HEK293T (cell line): ENCODE results near the gene CCN5.

Source experiments
- CTCF ChIA-PET: fragments of 350-600 bp; formaldehyde crosslinking; extraction: SDS; loops from one replicate; lab custom pipeline; 2021; ENCODE audit warnings: antibody characterized with exemption, inconsistent platforms; lab: Yijun Ruan, JAX
- POLR2A ChIA-PET: fragments of 350-600 bp; formaldehyde crosslinking; extraction: SDS; loops from one replicate; lab custom pipeline; 2020; ENCODE audit warnings: antibody characterized with exemption, inconsistent platforms; lab: Yijun Ruan, JAX
- DNase-seq: peaks from one replicate; pipeline ENCODE4 v3.0.0; 2012; ENCODE audit warnings: mixed read lengths; ENCODE audit errors: extremely low spot score
- ARNT ChIP-seq: fragments of 450-650 bp; IDR thresholded peaks from 2 replicates; pipeline ENCODE4 v1.6.1; 2017; ENCODE audit warnings: mild to moderate bottlenecking
- BHLHE40 ChIP-seq: fragments of 450-650 bp; IDR thresholded peaks from 2 replicates; pipeline ENCODE4 v1.6.1; 2016; ENCODE audit warnings: mild to moderate bottlenecking, moderate library complexity, borderline replicate concordance
- CTBP1 ChIP-seq: fragments of 450-650 bp; IDR thresholded peaks from 2 replicates; pipeline ENCODE4 v1.6.1; 2016; ENCODE audit warnings: borderline replicate concordance
- ELF4 ChIP-seq: fragments of 450-650 bp; IDR thresholded peaks from 2 replicates; pipeline ENCODE4 v1.6.1; 2017; ENCODE audit warnings: antibody characterized with exemption
- FOXA1 ChIP-seq: fragments of 450-650 bp; IDR thresholded peaks from 2 replicates; pipeline ENCODE4 v1.6.1; 2016; ENCODE audit warnings: mild to moderate bottlenecking
- FOXK2 ChIP-seq: fragments of 450-650 bp; IDR thresholded peaks from 2 replicates; pipeline ENCODE4 v1.6.1; 2016; ENCODE audit warnings: mild to moderate bottlenecking
- FOXM1 ChIP-seq: fragments of 450-650 bp; IDR thresholded peaks from 2 replicates; pipeline ENCODE4 v1.6.1; 2017; ENCODE audit warnings: mild to moderate bottlenecking, borderline replicate concordance
- HDGF ChIP-seq: fragments of 450-650 bp; IDR thresholded peaks from 2 replicates; pipeline ENCODE4 v1.6.1; 2017; ENCODE audit warnings: antibody characterized with exemption, borderline replicate concordance
- L3MBTL2 ChIP-seq: fragments of 450-650 bp; conservative IDR thresholded peaks from 2 replicates; pipeline ENCODE4 v1.6.1; 2016; ENCODE audit warnings: mild to moderate bottlenecking
- LEF1 ChIP-seq: fragments of 450-650 bp; IDR thresholded peaks from 2 replicates; pipeline ENCODE4 v1.6.1; 2017; ENCODE audit warnings: mild to moderate bottlenecking, borderline replicate concordance
- NFRKB ChIP-seq: fragments of 450-650 bp; IDR thresholded peaks from 2 replicates; pipeline ENCODE4 v1.6.1; 2016; ENCODE audit warnings: mild to moderate bottlenecking, moderate library complexity
- SP1 ChIP-seq: fragments of 450-650 bp; IDR thresholded peaks from 2 replicates; pipeline ENCODE4 v1.6.1; 2017
- SUZ12 ChIP-seq: fragments of 450-650 bp; IDR thresholded peaks from 2 replicates; pipeline ENCODE4 v1.6.1; 2016; ENCODE audit warnings: mild to moderate bottlenecking
- TARDBP ChIP-seq: fragments of 450-650 bp; IDR thresholded peaks from 2 replicates; pipeline ENCODE4 v1.6.1; 2016
- ZNF384 ChIP-seq: fragments of 450-650 bp; IDR thresholded peaks from 2 replicates; pipeline ENCODE4 v1.6.1; 2016
- TF ChIP-seq, protein P1 (sequence below): fragments of 450-650 bp; IDR thresholded peaks from 2 replicates; pipeline ENCODE4 v1.6.1; 2016

Gene CCN5

GRCh38 chr20:44747166-44748004 lies 32.2 kb downstream of the CCN5 start:
- ChIA-PET CTCF (interaction anchor here (0.7 to 2.4 kb wide), 10 partner anchors 9 to 349 kb away, joined by 3 to 12 read pairs (median 4); no protein-coding TSS in a partner anchor), POLR2A (interaction anchor here (0.6 to 1.4 kb wide), 4 partner anchors 61 to 213 kb away, joined by 3 read pairs; partner anchors contain the start of genes TOMM34 and YWHAB)
- peak; percentile 84 for DNase-seq
- TF ChIP-seq ZNF384: no peak
- no peak for TF ChIP-seq NFRKB
- no peak for TF ChIP-seq BHLHE40
- no peak for TF ChIP-seq CTBP1
- no peak for TF ChIP-seq FOXA1
- no peak for TF ChIP-seq FOXM1
- TF ChIP-seq, protein P1, sequence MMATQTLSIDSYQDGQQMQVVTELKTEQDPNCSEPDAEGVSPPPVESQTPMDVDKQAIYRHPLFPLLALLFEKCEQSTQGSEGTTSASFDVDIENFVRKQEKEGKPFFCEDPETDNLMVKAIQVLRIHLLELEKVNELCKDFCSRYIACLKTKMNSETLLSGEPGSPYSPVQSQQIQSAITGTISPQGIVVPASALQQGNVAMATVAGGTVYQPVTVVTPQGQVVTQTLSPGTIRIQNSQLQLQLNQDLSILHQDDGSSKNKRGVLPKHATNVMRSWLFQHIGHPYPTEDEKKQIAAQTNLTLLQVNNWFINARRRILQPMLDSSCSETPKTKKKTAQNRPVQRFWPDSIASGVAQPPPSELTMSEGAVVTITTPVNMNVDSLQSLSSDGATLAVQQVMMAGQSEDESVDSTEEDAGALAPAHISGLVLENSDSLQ: no peak
- TF ChIP-seq L3MBTL2: no peak
- TF ChIP-seq ELF4: no peak
- TF ChIP-seq FOXK2: no peak
- TF ChIP-seq HDGF: no peak
- no peak for TF ChIP-seq TARDBP
- TF ChIP-seq LEF1: no peak
- TF ChIP-seq SUZ12: no peak
- TF ChIP-seq ARNT: no peak
- no peak for TF ChIP-seq SP1

GRCh38 chr20:44748005-44748370 lies 32.8 kb downstream of the CCN5 start:
- ChIA-PET CTCF (interaction anchor here (0.7 to 2.4 kb wide), 7 partner anchors 9 to 144 kb away, joined by 3 to 12 read pairs (median 4); no protein-coding TSS in a partner anchor), POLR2A (interaction anchor here (0.6 to 1.0 kb wide), 2 partner anchors 119 to 212 kb away, joined by 3 read pairs; partner anchors contain the start of gene TOMM34)
- no peak for DNase-seq
- no peak for TF ChIP-seq FOXA1
- no peak for TF ChIP-seq SP1
- TF ChIP-seq ARNT: no peak
- TF ChIP-seq NFRKB: no peak
- TF ChIP-seq L3MBTL2: no peak
- TF ChIP-seq FOXK2: no peak
- no peak for TF ChIP-seq SUZ12
- no peak for TF ChIP-seq CTBP1
- no peak for TF ChIP-seq LEF1
- TF ChIP-seq, protein P1: no peak
- TF ChIP-seq TARDBP: no peak
- TF ChIP-seq HDGF: no peak
- no peak for TF ChIP-seq FOXM1
- no peak for TF ChIP-seq ELF4
- TF ChIP-seq BHLHE40: no peak
- TF ChIP-seq ZNF384: no peak

DNA sequence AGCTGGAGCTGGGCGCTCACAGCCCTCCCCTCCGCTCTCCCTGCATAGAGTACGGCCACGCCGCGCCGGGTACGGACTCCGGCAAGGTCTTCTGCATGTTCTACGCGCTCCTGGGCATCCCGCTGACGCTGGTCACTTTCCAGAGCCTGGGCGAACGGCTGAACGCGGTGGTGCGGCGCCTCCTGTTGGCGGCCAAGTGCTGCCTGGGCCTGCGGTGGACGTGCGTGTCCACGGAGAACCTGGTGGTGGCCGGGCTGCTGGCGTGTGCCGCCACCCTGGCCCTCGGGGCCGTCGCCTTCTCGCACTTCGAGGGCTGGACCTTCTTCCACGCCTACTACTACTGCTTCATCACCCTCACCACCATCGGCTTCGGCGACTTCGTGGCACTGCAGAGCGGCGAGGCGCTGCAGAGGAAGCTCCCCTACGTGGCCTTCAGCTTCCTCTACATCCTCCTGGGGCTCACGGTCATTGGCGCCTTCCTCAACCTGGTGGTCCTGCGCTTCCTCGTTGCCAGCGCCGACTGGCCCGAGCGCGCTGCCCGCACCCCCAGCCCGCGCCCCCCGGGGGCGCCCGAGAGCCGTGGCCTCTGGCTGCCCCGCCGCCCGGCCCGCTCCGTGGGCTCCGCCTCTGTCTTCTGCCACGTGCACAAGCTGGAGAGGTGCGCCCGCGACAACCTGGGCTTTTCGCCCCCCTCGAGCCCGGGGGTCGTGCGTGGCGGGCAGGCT lies 35.1 kb downstream of the CCN5 start:
- CTCF ChIA-PET: no interaction called here
- DNase-seq: no peak
- TF ChIP-seq LEF1: no peak
- TF ChIP-seq HDGF: no peak
- TF ChIP-seq ZNF384: no peak
- TF ChIP-seq BHLHE40: no peak
- no peak for TF ChIP-seq TARDBP
- TF ChIP-seq SUZ12: no peak
- TF ChIP-seq NFRKB: no peak
- no peak for TF ChIP-seq SP1
- no peak for TF ChIP-seq FOXK2
- no peak for TF ChIP-seq CTBP1
- no peak for TF ChIP-seq FOXA1
- no peak for TF ChIP-seq L3MBTL2
- TF ChIP-seq FOXM1: no peak
- TF ChIP-seq ARNT: no peak
- TF ChIP-seq, protein P1: no peak
- no peak for TF ChIP-seq ELF4
- POLR2A ChIA-PET: no interaction called here

- no peak for TF ChIP-seq HDGF
- no peak for TF ChIP-seq TARDBP
- TF ChIP-seq CTBP1: no peak
- no peak for TF ChIP-seq SUZ12
- no peak for TF ChIP-seq FOXA1
- TF ChIP-seq ZNF384: no peak
- POLR2A ChIA-PET: no interaction called here
- CTCF ChIA-PET: interaction anchor here (0.6 kb wide), 2 partner anchors 11 to 259 kb away, joined by 3 read pairs; no protein-coding TSS in a partner anchor
- DNase-seq: no peak
Measured at GRCh38 chr20:44752099-44752931, 37.1 kb downstream of the CCN5 start.

DNA sequence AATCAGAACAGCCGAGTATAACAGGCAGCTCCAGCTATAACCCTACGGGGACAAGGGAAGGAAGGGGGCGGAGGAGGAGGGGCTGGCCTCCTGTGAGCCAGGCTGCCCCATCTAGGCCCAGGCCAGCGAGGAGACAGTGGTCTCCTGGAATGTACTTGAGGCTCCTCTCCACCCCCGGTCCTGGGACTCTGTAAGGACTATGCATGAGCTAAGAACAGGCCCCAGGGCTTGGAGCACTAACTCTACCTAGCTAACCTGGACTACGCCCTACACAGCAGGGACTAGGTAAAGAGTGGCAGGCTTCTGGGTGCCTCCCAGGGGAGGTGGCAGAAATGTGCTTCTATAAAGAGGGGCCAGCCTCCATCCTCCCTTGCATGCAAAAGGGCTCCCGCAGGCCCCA lies 39.4 kb downstream of the CCN5 start:
- no peak for DNase-seq
- POLR2A ChIA-PET: interaction anchor here (0.6 kb wide), 1 partner anchor 131 kb away, joined by 3 read pairs; the partner anchor contains the start of gene YWHAB
- CTCF ChIA-PET: no interaction called here
- TF ChIP-seq HDGF (no peak), BHLHE40 (no peak), ARNT (no peak), LEF1 (no peak), SP1 (no peak), TARDBP (no peak), SUZ12 (no peak)
